ENCODE results near the gene ATP2C2. TPM values are rescaled to one million over a fixed set of nuclear protein-coding genes. Genes with fewer than 3 reads are reported as not detected.

ATP2C2 gene
- total RNA-seq, 2 experiments from 2014 or later, result not detected

GRCh38 chr16:84331998-84332780 lies 36.1 kb upstream of the ATP2C2 start:
- no peaks in the 10 kb centered on the region for H3K36me3 Mint-ChIP-seq (ENCODE audit: low read depth)
- no peak for TF ChIP-seq CTCF (IDR thresholded peaks at IDR 0.05)
- H3K4me1 Mint-ChIP-seq (ENCODE audit: low read depth), result no peaks in the 10 kb centered on the region
- ChIA-PET CTCF (no interaction called here), POLR2A (no interaction called here)
- H3K4me1 ChIP-seq (ENCODE audit: insufficient read depth, low read length), result no peaks in the 10 kb centered on the region
- H3K9me3 Mint-ChIP-seq, result peaks cover 12% of the 10 kb centered on the region
- ATAC-seq (ENCODE audit: poor library complexity), result no peak
- intact Hi-C loops (cut with DNase I, micrococcal nuclease), result no loop called here
- H3K27me3 ChIP-seq (ENCODE audit: control insufficient read depth in 1 of 2, insufficient read depth in 2 of 2, low read length in 2 of 2), result peaks cover 0 to 2% of the 10 kb centered on the region in 2 experiments
- no peak overlapping the region for H3K27ac Mint-ChIP-seq
- DNase-seq, result no peak
- H3K4me3 Mint-ChIP-seq, result no peak overlapping the region
- H3K36me3 ChIP-seq (ENCODE audit: insufficient read depth, low read length), result no peaks in the 10 kb centered on the region
- peaks cover 8% of the 10 kb centered on the region for H3K27me3 Mint-ChIP-seq
- no peak overlapping the region for H3K4me3 ChIP-seq (ENCODE audit: low read length)
- H3K27ac ChIP-seq (ENCODE audit: low read depth in 1 of 2, low read length in 2 of 2), result no peak overlapping the region
- peaks cover 0 to 9% of the 10 kb centered on the region in 2 experiments for H3K9me3 ChIP-seq (ENCODE audit: control insufficient read depth in 1 of 2, insufficient read depth in 1 of 2, low read length in 2 of 2)

GRCh38 chr16:84332975-84333684 lies 35.2 kb upstream of the ATP2C2 start:
- Histone ChIP-seq H3K9me3 (ENCODE audit: control insufficient read depth in 1 of 2, insufficient read depth in 1 of 2, low read length in 2 of 2) (peaks cover 0 to 14% of the 10 kb centered on the region in 2 experiments), H3K27ac (ENCODE audit: low read depth in 1 of 2, low read length in 2 of 2) (no peak overlapping the region), H3K36me3 (ENCODE audit: insufficient read depth, low read length) (no peaks in the 10 kb centered on the region), H3K4me1 (ENCODE audit: insufficient read depth, low read length) (no peaks in the 10 kb centered on the region), H3K4me3 (ENCODE audit: low read length) (no peak overlapping the region), H3K27me3 (ENCODE audit: control insufficient read depth in 1 of 2, insufficient read depth in 2 of 2, low read length in 2 of 2) (peaks cover 0 to 2% of the 10 kb centered on the region in 2 experiments)
- Mint-ChIP-seq H3K27ac (no peak overlapping the region), H3K4me3 (no peak overlapping the region), H3K4me1 (ENCODE audit: low read depth) (no peaks in the 10 kb centered on the region), H3K27me3 (peaks cover 8% of the 10 kb centered on the region), H3K9me3 (peaks cover 15% of the 10 kb centered on the region), H3K36me3 (ENCODE audit: low read depth) (no peaks in the 10 kb centered on the region)
- ChIA-PET CTCF (no interaction called here), POLR2A (no interaction called here)
- no peak for ATAC-seq (ENCODE audit: poor library complexity)
- intact Hi-C loops (cut with DNase I, micrococcal nuclease), result no loop called here
- TF ChIP-seq CTCF (IDR thresholded peaks at IDR 0.05), result no peak
- no peak for DNase-seq

GRCh38 chr16:84334058-84334457 lies 34.3 kb upstream of the ATP2C2 start:
- intact Hi-C loops (cut with DNase I, micrococcal nuclease), result no loop called here
- Histone ChIP-seq H3K36me3 (ENCODE audit: insufficient read depth, low read length) (no peaks in the 10 kb centered on the region), H3K4me1 (ENCODE audit: insufficient read depth, low read length) (no peaks in the 10 kb centered on the region), H3K9me3 (ENCODE audit: control insufficient read depth in 1 of 2, insufficient read depth in 1 of 2, low read length in 2 of 2) (peaks cover 0 to 14% of the 10 kb centered on the region in 2 experiments), H3K27ac (ENCODE audit: low read depth in 1 of 2, low read length in 2 of 2) (no peak overlapping the region), H3K4me3 (ENCODE audit: low read length) (no peak overlapping the region), H3K27me3 (ENCODE audit: control insufficient read depth in 1 of 2, insufficient read depth in 2 of 2, low read length in 2 of 2) (peaks cover 0 to 2% of the 10 kb centered on the region in 2 experiments)
- H3K4me3 Mint-ChIP-seq, result no peak overlapping the region
- no peaks in the 10 kb centered on the region for H3K4me1 Mint-ChIP-seq (ENCODE audit: low read depth)
- ChIA-PET CTCF (no interaction called here), POLR2A (no interaction called here)
- ATAC-seq (ENCODE audit: poor library complexity) (no peak), DNase-seq (no peak)
- peaks cover 15% of the 10 kb centered on the region for H3K9me3 Mint-ChIP-seq
- no peak overlapping the region for H3K27ac Mint-ChIP-seq
- no peak for TF ChIP-seq CTCF (IDR thresholded peaks at IDR 0.05)
- no peaks in the 10 kb centered on the region for H3K36me3 Mint-ChIP-seq (ENCODE audit: low read depth)
- H3K27me3 Mint-ChIP-seq, result peaks cover 8% of the 10 kb centered on the region

Measured in CD4-positive, alpha-beta T cell (primary cell).